H1 (cell line): ENCODE data around the gene VGLL2. TPM values are rescaled to one million over a fixed set of nuclear protein-coding genes. Genes with fewer than 3 reads are reported as not detected.

ENCODE experiments used
- BACH1 ChIP-seq: IDR thresholded peaks from 2 replicates; pipeline ENCODE4 v1.6.1; 2012; ENCODE audit warnings: low read length, improper control_type of control experiment
- EZH2 ChIP-seq: fragments of 200-600 bp; sonication (generic); IDR thresholded peaks from 2 replicates; pipeline ENCODE4 v1.7.1; 2012; ENCODE audit warnings: low read depth, mild to moderate bottlenecking, moderate library complexity, low read length, inconsistent platforms; ENCODE audit not compliant: severe bottlenecking
- FOSL1 ChIP-seq: IDR thresholded peaks from 2 replicates; pipeline ENCODE4 v1.6.1; 2011; ENCODE audit warnings: mild to moderate bottlenecking, low read depth, low read length, moderate library complexity; ENCODE audit not compliant: insufficient read depth
- POLR2A ChIP-seq, 2 experiments: IDR thresholded peaks; 1 replicate in 1 of 2; 2 replicates in 1 of 2; pipeline ENCODE4 v1.6.1; 2011; ENCODE audit warnings: low read depth in 2 of 2, low read length in 2 of 2, mild to moderate bottlenecking in 2 of 2; ENCODE audit errors: control extremely low read depth in 1 of 2
- POLR2AphosphoS5 ChIP-seq: IDR thresholded peaks from 2 replicates; pipeline ENCODE4 v1.6.1; 2011; ENCODE audit warnings: low read depth, low read length
- polyA plus RNA-seq, 7 experiments: library from polyadenylated mRNA; depleted of rRNA in 3 of 7; stranded (reverse) in 5 of 7; unstranded in 2 of 7; fragments of >200 nt in 5 of 7; fragments of 200-250 nt in 2 of 7; gene quantifications; 1 replicate in 5 of 7; 2 replicates in 1 of 7; 4 replicates in 1 of 7; pipeline versions ENCODE4 v1.2.1 to v1.2.3, GENCODE V29; 2011 to 2013; ENCODE audit warnings: missing spikeins in 2 of 7, mixed read lengths in 2 of 7
- total RNA-seq: library from RNA; stranded (reverse); fragmentation: NEBNext Ultra II Directional; extraction: Animal tissue kit (Norgen Biotek cat#: 25700); gene quantifications from 2 replicates; pipeline ENCODE4 v1.2.1, GENCODE V29; 2021
- TF ChIP-seq, protein P1 (sequence below): fragments of 300-600 bp; sonication (generic); IDR thresholded peaks from 2 replicates; pipeline ENCODE4 v1.7.1; 2012; ENCODE audit warnings: low read length, moderate library complexity, mild to moderate bottlenecking, inconsistent platforms; ENCODE audit not compliant: insufficient replicate concordance

VGLL2 gene
- total and polyA plus RNA-seq, 2 of the 8 experiments (the other 6 are each of a cell fraction or from before 2014, with no cell fraction given), result not detected

DNA sequence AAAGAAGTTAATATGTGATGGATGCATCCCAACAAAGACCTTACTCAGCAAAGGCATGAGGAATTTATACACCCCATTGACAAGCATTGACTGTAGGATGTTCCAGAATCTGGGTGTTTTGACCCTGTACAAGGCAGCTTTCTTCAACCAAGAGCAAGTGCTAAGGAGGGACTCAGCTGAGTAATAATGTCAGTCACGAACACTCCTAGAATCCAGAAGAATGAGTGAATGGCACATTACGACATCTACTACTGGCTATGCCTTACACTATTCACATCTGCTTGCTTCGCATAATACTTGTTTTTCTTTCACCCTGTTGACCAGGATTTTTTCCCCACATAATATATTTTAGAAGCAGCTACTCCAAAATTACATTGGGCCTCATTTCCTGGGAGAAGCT is 42.5 kb upstream of the VGLL2 start (continued):
- TF ChIP-seq, protein P1, sequence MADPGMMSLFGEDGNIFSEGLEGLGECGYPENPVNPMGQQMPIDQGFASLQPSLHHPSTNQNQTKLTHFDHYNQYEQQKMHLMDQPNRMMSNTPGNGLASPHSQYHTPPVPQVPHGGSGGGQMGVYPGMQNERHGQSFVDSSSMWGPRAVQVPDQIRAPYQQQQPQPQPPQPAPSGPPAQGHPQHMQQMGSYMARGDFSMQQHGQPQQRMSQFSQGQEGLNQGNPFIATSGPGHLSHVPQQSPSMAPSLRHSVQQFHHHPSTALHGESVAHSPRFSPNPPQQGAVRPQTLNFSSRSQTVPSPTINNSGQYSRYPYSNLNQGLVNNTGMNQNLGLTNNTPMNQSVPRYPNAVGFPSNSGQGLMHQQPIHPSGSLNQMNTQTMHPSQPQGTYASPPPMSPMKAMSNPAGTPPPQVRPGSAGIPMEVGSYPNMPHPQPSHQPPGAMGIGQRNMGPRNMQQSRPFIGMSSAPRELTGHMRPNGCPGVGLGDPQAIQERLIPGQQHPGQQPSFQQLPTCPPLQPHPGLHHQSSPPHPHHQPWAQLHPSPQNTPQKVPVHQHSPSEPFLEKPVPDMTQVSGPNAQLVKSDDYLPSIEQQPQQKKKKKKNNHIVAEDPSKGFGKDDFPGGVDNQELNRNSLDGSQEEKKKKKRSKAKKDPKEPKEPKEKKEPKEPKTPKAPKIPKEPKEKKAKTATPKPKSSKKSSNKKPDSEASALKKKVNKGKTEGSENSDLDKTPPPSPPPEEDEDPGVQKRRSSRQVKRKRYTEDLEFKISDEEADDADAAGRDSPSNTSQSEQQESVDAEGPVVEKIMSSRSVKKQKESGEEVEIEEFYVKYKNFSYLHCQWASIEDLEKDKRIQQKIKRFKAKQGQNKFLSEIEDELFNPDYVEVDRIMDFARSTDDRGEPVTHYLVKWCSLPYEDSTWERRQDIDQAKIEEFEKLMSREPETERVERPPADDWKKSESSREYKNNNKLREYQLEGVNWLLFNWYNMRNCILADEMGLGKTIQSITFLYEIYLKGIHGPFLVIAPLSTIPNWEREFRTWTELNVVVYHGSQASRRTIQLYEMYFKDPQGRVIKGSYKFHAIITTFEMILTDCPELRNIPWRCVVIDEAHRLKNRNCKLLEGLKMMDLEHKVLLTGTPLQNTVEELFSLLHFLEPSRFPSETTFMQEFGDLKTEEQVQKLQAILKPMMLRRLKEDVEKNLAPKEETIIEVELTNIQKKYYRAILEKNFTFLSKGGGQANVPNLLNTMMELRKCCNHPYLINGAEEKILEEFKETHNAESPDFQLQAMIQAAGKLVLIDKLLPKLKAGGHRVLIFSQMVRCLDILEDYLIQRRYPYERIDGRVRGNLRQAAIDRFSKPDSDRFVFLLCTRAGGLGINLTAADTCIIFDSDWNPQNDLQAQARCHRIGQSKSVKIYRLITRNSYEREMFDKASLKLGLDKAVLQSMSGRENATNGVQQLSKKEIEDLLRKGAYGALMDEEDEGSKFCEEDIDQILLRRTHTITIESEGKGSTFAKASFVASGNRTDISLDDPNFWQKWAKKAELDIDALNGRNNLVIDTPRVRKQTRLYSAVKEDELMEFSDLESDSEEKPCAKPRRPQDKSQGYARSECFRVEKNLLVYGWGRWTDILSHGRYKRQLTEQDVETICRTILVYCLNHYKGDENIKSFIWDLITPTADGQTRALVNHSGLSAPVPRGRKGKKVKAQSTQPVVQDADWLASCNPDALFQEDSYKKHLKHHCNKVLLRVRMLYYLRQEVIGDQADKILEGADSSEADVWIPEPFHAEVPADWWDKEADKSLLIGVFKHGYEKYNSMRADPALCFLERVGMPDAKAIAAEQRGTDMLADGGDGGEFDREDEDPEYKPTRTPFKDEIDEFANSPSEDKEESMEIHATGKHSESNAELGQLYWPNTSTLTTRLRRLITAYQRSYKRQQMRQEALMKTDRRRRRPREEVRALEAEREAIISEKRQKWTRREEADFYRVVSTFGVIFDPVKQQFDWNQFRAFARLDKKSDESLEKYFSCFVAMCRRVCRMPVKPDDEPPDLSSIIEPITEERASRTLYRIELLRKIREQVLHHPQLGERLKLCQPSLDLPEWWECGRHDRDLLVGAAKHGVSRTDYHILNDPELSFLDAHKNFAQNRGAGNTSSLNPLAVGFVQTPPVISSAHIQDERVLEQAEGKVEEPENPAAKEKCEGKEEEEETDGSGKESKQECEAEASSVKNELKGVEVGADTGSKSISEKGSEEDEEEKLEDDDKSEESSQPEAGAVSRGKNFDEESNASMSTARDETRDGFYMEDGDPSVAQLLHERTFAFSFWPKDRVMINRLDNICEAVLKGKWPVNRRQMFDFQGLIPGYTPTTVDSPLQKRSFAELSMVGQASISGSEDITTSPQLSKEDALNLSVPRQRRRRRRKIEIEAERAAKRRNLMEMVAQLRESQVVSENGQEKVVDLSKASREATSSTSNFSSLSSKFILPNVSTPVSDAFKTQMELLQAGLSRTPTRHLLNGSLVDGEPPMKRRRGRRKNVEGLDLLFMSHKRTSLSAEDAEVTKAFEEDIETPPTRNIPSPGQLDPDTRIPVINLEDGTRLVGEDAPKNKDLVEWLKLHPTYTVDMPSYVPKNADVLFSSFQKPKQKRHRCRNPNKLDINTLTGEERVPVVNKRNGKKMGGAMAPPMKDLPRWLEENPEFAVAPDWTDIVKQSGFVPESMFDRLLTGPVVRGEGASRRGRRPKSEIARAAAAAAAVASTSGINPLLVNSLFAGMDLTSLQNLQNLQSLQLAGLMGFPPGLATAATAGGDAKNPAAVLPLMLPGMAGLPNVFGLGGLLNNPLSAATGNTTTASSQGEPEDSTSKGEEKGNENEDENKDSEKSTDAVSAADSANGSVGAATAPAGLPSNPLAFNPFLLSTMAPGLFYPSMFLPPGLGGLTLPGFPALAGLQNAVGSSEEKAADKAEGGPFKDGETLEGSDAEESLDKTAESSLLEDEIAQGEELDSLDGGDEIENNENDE, result no peak
- TF ChIP-seq BACH1, result no peak
- TF ChIP-seq POLR2A (IDR thresholded peaks at IDR 0.05; ENCODE audit: control extremely low read depth in 1 of 2, low read depth in 2 of 2, low read length in 2 of 2), result no peak
- no peak for TF ChIP-seq FOSL1
- TF ChIP-seq EZH2, result no peak
- TF ChIP-seq POLR2AphosphoS5, result no peak
